HepG2 (cell line): ENCODE measurements around the gene ANXA6. TPM values are rescaled to one million over a fixed set of nuclear protein-coding genes. Genes with fewer than 3 reads are reported as not detected.

Experiments
- ATAC-seq: fragments of 200-7000 bp; cut with Tn5 transposase; 3 replicates; pipeline ENCODE4 v1.9.1; 2020; ENCODE audit warnings: mild to moderate bottlenecking, moderate library complexity
- BruUV-seq: library from RNA; stranded (reverse); fragments of 400-500 nt; replicated peaks from 2 replicates; lab custom pipeline; 2021; lab: Mats Ljungman, UMichigan
- CTCF ChIA-PET: fragments of 300-600 bp; formaldehyde crosslinking; extraction: SDS; loops from one replicate; lab custom pipeline; 2021; ENCODE audit warnings: low total read pairs, inconsistent platforms, low intra/inter-chr PET ratio; lab: Yijun Ruan, JAX
- POLR2A ChIA-PET: fragments of 350-600 bp; sonication (Branson Sonifier 250); formaldehyde crosslinking; loops from one replicate; lab custom pipeline; 2020; ENCODE audit warnings: antibody characterized with exemption, inconsistent platforms; lab: Yijun Ruan, JAX
- DNase-seq: peaks from one replicate; pipeline ENCODE4 v3.0.0-alpha.2; 2015; ENCODE audit warnings: low spot score
- FAIRE-seq: peaks from 3 replicates; lab custom pipeline; 2011; peaks lifted over from hg19 to GRCh38; lab: Jason Lieb, UNC
- H2AFZ ChIP-seq: one replicate; pipeline ENCODE4 v1.6.1; 2011; ENCODE audit warnings: low read length, inconsistent platforms
- H3K27ac ChIP-seq: fragments of 300-600 bp; 3 replicates; pipeline ENCODE4 v1.8.0; 2011; ENCODE audit warnings: mixed run types, mild to moderate bottlenecking, mixed read lengths, low read length, inconsistent platforms; ENCODE audit not compliant: insufficient read depth; ENCODE audit errors: extremely low read length
- H3K27me3 ChIP-seq, 2 experiments: fragments of 200-600 bp in 1 of 2; 2 replicates in 1 of 2; 3 replicates in 1 of 2; pipeline versions ENCODE4 v1.6.0 to v1.8.0; 2011; ENCODE audit warnings: low read length in 2 of 2, mild to moderate bottlenecking in 2 of 2, moderate library complexity in 2 of 2, inconsistent platforms in 1 of 2; ENCODE audit not compliant: insufficient read depth in 2 of 2, control insufficient read depth in 1 of 2
- H3K36me3 ChIP-seq, 2 experiments: fragments of 200-600 bp in 1 of 2; replicated peaks in 1 of 2; 2 replicates in 1 of 2; 3 replicates in 1 of 2; pipeline versions ENCODE4 v1.5.1 to v1.8.0; 2011; ENCODE audit warnings: low read length in 2 of 2, inconsistent platforms in 1 of 2; ENCODE audit not compliant: insufficient read depth in 2 of 2, control insufficient read depth in 1 of 2
- H3K4me1 ChIP-seq: 2 replicates; pipeline ENCODE4 v1.5.1; 2012; ENCODE audit warnings: low read length, inconsistent platforms; ENCODE audit not compliant: insufficient read depth
- H3K4me2 ChIP-seq: 2 replicates; pipeline ENCODE4 v1.6.0; 2011; ENCODE audit warnings: low read depth, low read length, inconsistent platforms
- H3K4me3 ChIP-seq, 3 experiments: fragments of 200-600 bp in 1 of 3; sonication (generic), shearing (Covaris generic) in 1 of 3; replicated peaks in 1 of 3; 2 replicates each; pipeline ENCODE4 v1.5.1; 2011 to 2016; ENCODE audit warnings: low read length in 3 of 3, inconsistent platforms in 2 of 3, low read depth in 2 of 3, mild to moderate bottlenecking in 2 of 3, control low read depth in 1 of 3, mixed read lengths in 1 of 3; ENCODE audit not compliant: insufficient read depth in 1 of 3
- H3K79me2 ChIP-seq: one replicate; pipeline ENCODE4 v1.6.1; 2011; ENCODE audit warnings: low read length, inconsistent platforms; ENCODE audit not compliant: insufficient read depth
- H3K9ac ChIP-seq: 2 replicates; pipeline ENCODE4 v1.6.0; 2011; ENCODE audit warnings: mild to moderate bottlenecking, low read depth, low read length, inconsistent platforms; ENCODE audit not compliant: insufficient read depth
- H3K9me3 ChIP-seq: 2 replicates; pipeline ENCODE4 v1.5.1; 2012; ENCODE audit warnings: mild to moderate bottlenecking, low read length
- H4K20me1 ChIP-seq: 2 replicates; pipeline ENCODE4 v1.6.0; 2011; ENCODE audit warnings: inconsistent platforms, mild to moderate bottlenecking, low read length, moderate library complexity; ENCODE audit not compliant: insufficient read depth
- BORCS8-MEF2B ChIP-seq: sonication (generic); formaldehyde crosslinking; IDR thresholded peaks from 2 replicates; pipeline ENCODE4 v1.8.0; 2022; ENCODE audit warnings: mild to moderate bottlenecking, missing genetic modification reagents
- CC2D1A ChIP-seq: sonication (generic); formaldehyde crosslinking; IDR thresholded peaks from 2 replicates; pipeline ENCODE4 v1.8.1; 2023; ENCODE audit warnings: mild to moderate bottlenecking, missing genetic modification reagents
- CHD2 ChIP-seq: IDR thresholded peaks from 2 replicates; pipeline ENCODE4 v1.6.1; 2011; ENCODE audit warnings: low read depth, low read length, improper control_type of control experiment
- PITX1 ChIP-seq: sonication (generic); formaldehyde crosslinking; IDR thresholded peaks from 2 replicates; pipeline ENCODE4 v1.5.1; 2020; ENCODE audit warnings: mild to moderate bottlenecking, missing genetic modification reagents
- PTBP1 ChIP-seq: fragments of 200-400 bp; formaldehyde crosslinking; IDR thresholded peaks from 2 replicates; pipeline ENCODE4 v1.6.1; 2018; ENCODE audit warnings: low read length, low read depth; ENCODE audit not compliant: poor library complexity, severe bottlenecking
- ZNF44 ChIP-seq: sonication (generic); formaldehyde crosslinking; IDR thresholded peaks from 2 replicates; pipeline ENCODE4 v1.5.1; 2020; ENCODE audit warnings: mild to moderate bottlenecking, missing genetic modification reagents
- ZNF597 ChIP-seq: sonication (generic); formaldehyde crosslinking; IDR thresholded peaks from 2 replicates; pipeline ENCODE4 v1.5.0; 2020; ENCODE audit warnings: missing genetic modification reagents
- ZNF652 ChIP-seq: IDR thresholded peaks from 2 replicates; pipeline ENCODE4 v1.6.1; 2016; ENCODE audit warnings: low read depth, borderline replicate concordance
- ZNF781 ChIP-seq: sonication (generic); formaldehyde crosslinking; IDR thresholded peaks from 2 replicates; pipeline ENCODE4 v1.5.1; 2020; ENCODE audit warnings: borderline replicate concordance, mild to moderate bottlenecking, missing genetic modification reagents; ENCODE audit errors: not compliant biosample characterization
- ZNF83 ChIP-seq: sonication (generic); formaldehyde crosslinking; IDR thresholded peaks from 2 replicates; pipeline ENCODE4 v1.4.0; 2020; ENCODE audit warnings: missing genetic modification reagents, mild to moderate bottlenecking, borderline replicate concordance
- ZSCAN25 ChIP-seq: sonication (generic); formaldehyde crosslinking; IDR thresholded peaks from 2 replicates; pipeline ENCODE4 v1.8.0; 2022; ENCODE audit warnings: mild to moderate bottlenecking, missing genetic modification reagents
- WGBS: methylation state at CpG from one replicate; pipeline ENCODE4 v1.1.6; 2017; ENCODE audit warnings: low lambda C conversion rate; 5-methylcytosine and 5-hydroxymethylcytosine counted together
- in situ Hi-C: cut with HindIII; loops from 2 replicates; pipeline ENCODE4 v1.10.0; 2017; ENCODE audit warnings: low pct_unique_long_range_greater_than_20kb; ENCODE audit not compliant: extremely low pct_ligation_motif_present
- intact Hi-C: fragments of 100-400 bp; cut with micrococcal nuclease; formaldehyde crosslinking; loops from one replicate; pipeline ENCODE4 v1.10.0; 2022; ENCODE audit not compliant: unreplicated experiment
- polyA plus RNA-seq, 8 experiments: library from polyadenylated mRNA; depleted of rRNA in 3 of 8; stranded (reverse) in 7 of 8; unstranded in 1 of 8; fragments of >200 nt; fragmentation: Illumina TruSeq in 4 of 8; extraction: Trizol in 4 of 8; gene quantifications; 2 replicates each; pipeline versions ENCODE4 v1.2.1 to v1.2.3, GENCODE V29; 2011 to 2016; ENCODE audit warnings: low read depth in 4 of 8, missing spikeins in 1 of 8, mixed read lengths in 1 of 8; ENCODE audit not compliant: insufficient read depth in 1 of 8
- total RNA-seq, 5 experiments: library from RNA; depleted of rRNA; stranded (reverse); fragments of >200 nt; fragmentation: Illumina TruSeq; extraction: Trizol; gene quantifications; 2 replicates each; pipeline ENCODE4 v1.2.3, GENCODE V29; 2016; ENCODE audit warnings: low read depth in 1 of 5

Gene ANXA6
- total and polyA plus RNA-seq, 2 of the 13 experiments (the other 11 are each of a cell fraction or from before 2014, with no cell fraction given): 103 to 125 TPM

DNA sequence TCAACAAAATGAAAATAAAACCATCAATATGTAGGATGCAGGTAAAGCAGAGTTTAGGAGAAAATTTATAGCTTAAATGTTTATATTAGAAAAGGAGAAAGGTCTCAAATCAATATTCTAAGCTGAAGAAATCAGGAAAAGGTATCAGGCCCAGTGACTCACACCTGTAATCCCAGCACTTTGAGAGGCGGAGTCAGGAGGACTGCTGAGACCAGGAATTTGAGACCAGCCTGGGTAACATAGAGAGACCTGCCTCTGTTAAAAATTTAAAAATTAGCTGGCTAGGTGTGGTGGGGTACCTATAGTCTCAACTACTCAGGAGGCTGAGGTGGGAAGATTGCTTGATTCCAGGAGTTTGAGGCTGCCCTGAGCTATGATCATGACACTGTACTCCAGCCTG lies 34.1 kb upstream of the ANXA6 start (continued):
- no peak for TF ChIP-seq ZNF597
- TF ChIP-seq PTBP1: no peak
- TF ChIP-seq ZNF44 (CRISPR knock-in tag): no peak
- no peak for TF ChIP-seq BORCS8-MEF2B (CRISPR knock-in tag)
- TF ChIP-seq CC2D1A (CRISPR knock-in tag): no peak
- TF ChIP-seq ZSCAN25 (CRISPR knock-in tag): no peak
- TF ChIP-seq PITX1: no peak
- TF ChIP-seq ZNF652 (CRISPR knock-in tag): no peak
- no peak for TF ChIP-seq CHD2

DNA sequence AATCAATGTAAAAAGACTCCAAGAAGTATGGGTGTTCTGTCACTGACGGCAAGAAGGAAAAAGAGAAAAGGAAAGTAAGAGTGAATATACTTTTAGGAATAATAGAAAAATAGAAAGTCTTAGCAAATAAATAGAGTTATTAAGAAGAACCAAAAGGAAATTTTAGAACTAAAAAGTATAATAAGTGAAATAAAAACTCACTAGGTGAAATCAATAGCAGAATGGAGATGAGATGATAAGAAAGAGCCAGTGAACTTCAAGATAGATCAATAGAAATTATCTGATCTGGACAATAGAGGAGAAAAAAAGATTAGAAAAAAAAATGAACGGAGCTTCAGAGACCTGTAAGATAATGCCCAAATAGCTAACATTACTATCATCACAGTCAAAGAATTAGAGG lies 31.6 kb upstream of the ANXA6 start:
- peaks cover 0 to 7% of the 10 kb centered on the region in 2 experiments; a peak in 1 of 5 replicates for H3K36me3 ChIP-seq
- POLR2A ChIA-PET: no interaction called here
- no peaks in the 10 kb centered on the region; the same call in 1 of the 2 replicates for H4K20me1 ChIP-seq
- no peaks in the 10 kb centered on the region for H3K27me3 ChIP-seq
- no peak overlapping the region for H3K4me2 ChIP-seq
- no peak overlapping the region for H2AFZ ChIP-seq
- in situ Hi-C loops (no loop called here), intact Hi-C loops (no loop called here)
- H3K4me1 ChIP-seq: no peaks in the 10 kb centered on the region
- FAIRE-seq (no peak), DNase-seq (no peak), ATAC-seq (no peak)
- TF ChIP-seq ZNF781 (CRISPR knock-in tag): no peak
- no peak for TF ChIP-seq ZNF83
- no peak overlapping the region for H3K27ac ChIP-seq
- H3K79me2 ChIP-seq: no peaks in the 10 kb centered on the region
- WGBS: 97% methylated on average over 2 of the region's 2 CpGs
- BruUV-seq: no TSS peak
- CTCF ChIA-PET: no interaction called here
- no peak overlapping the region for H3K4me3 ChIP-seq
- H3K9me3 ChIP-seq: no peaks in the 10 kb centered on the region
- no peak overlapping the region for H3K9ac ChIP-seq
